ENCODE data around the gene NUB1. TPM values are rescaled to one million over a fixed set of nuclear protein-coding genes. Genes with fewer than 3 reads are reported as not detected.

NUB1 gene
- total RNA-seq, 1 donor, result 50.7 TPM

- Histone ChIP-seq H4K20me1 (ENCODE audit: insufficient read depth, low read length) (no peaks in the 10 kb centered on the region), H3K4me3 (ENCODE audit: insufficient read depth, low read length) (no peak overlapping the region), H3K27ac (ENCODE audit: low read depth, low read length) (no peak overlapping the region), H3K79me2 (ENCODE audit: insufficient read depth, low read length) (no peaks in the 10 kb centered on the region), H3K4me1 (ENCODE audit: insufficient read depth, low read length) (no peaks in the 10 kb centered on the region), H3K36me3 (ENCODE audit: insufficient read depth, low read length) (no peaks in the 10 kb centered on the region), H3K27me3 (ENCODE audit: insufficient read depth, low read length) (no peaks in the 10 kb centered on the region), H2AFZ (ENCODE audit: low read length) (no peak overlapping the region), H3K9me3 (ENCODE audit: low read depth, low read length) (no peaks in the 10 kb centered on the region), H3K4me2 (ENCODE audit: insufficient read depth, low read length) (no peak overlapping the region)
- DNase-seq (ENCODE audit: insufficient read length, low spot score, missing footprints), result no peak
- no peak for TF ChIP-seq CTCF (IDR thresholded peaks at IDR 0.05; ENCODE audit: extremely low read depth, low read depth, low read length)
Observed at GRCh38 chr7:151334628-151335027, 7.0 kb upstream of the NUB1 start.

GRCh38 chr7:151336027-151336708 is 5.4 kb upstream of the NUB1 start:
- DNase-seq (ENCODE audit: insufficient read length, low spot score, missing footprints), result no peak
- no peak overlapping the region for H3K27ac ChIP-seq (ENCODE audit: low read depth, low read length)
- H4K20me1 ChIP-seq (ENCODE audit: insufficient read depth, low read length), result no peaks in the 10 kb centered on the region
- no peaks in the 10 kb centered on the region for H3K36me3 ChIP-seq (ENCODE audit: insufficient read depth, low read length)
- H3K4me1 ChIP-seq (ENCODE audit: insufficient read depth, low read length), result no peaks in the 10 kb centered on the region
- H3K4me2 ChIP-seq (ENCODE audit: insufficient read depth, low read length), result no peak overlapping the region
- no peak for TF ChIP-seq CTCF (IDR thresholded peaks at IDR 0.05; ENCODE audit: extremely low read depth, low read depth, low read length)
- no peak overlapping the region for H2AFZ ChIP-seq (ENCODE audit: low read length)
- H3K4me3 ChIP-seq (ENCODE audit: insufficient read depth, low read length), result no peak overlapping the region
- no peaks in the 10 kb centered on the region for H3K9me3 ChIP-seq (ENCODE audit: low read depth, low read length)
- H3K79me2 ChIP-seq (ENCODE audit: insufficient read depth, low read length), result no peaks in the 10 kb centered on the region
- no peaks in the 10 kb centered on the region for H3K27me3 ChIP-seq (ENCODE audit: insufficient read depth, low read length)

- Histone ChIP-seq H3K4me1 (ENCODE audit: insufficient read depth, low read length) (no peaks in the 10 kb centered on the region), H3K4me2 (ENCODE audit: insufficient read depth, low read length) (no peak overlapping the region), H3K4me3 (ENCODE audit: insufficient read depth, low read length) (no peak overlapping the region), H2AFZ (ENCODE audit: low read length) (no peak overlapping the region), H4K20me1 (ENCODE audit: insufficient read depth, low read length) (no peaks in the 10 kb centered on the region), H3K27ac (ENCODE audit: low read depth, low read length) (no peak overlapping the region), H3K27me3 (ENCODE audit: insufficient read depth, low read length) (no peaks in the 10 kb centered on the region), H3K79me2 (ENCODE audit: insufficient read depth, low read length) (peaks cover under 1% of the 10 kb centered on the region), H3K9me3 (ENCODE audit: low read depth, low read length) (no peaks in the 10 kb centered on the region), H3K36me3 (ENCODE audit: insufficient read depth, low read length) (no peaks in the 10 kb centered on the region)
- no peak for TF ChIP-seq CTCF (IDR thresholded peaks at IDR 0.05; ENCODE audit: extremely low read depth, low read depth, low read length)
- DNase-seq (ENCODE audit: insufficient read length, low spot score, missing footprints), result no peak
Observed at GRCh38 chr7:151337346-151337745, 4.3 kb upstream of the NUB1 start.

- no peak for TF ChIP-seq CTCF (IDR thresholded peaks at IDR 0.05; ENCODE audit: extremely low read depth, low read depth, low read length)
- H3K9me3 ChIP-seq (ENCODE audit: low read depth, low read length), result no peaks in the 10 kb centered on the region
- no peak for DNase-seq (ENCODE audit: insufficient read length, low spot score, missing footprints)
- no peak overlapping the region for H3K27ac ChIP-seq (ENCODE audit: low read depth, low read length)
- peaks cover 10% of the 10 kb centered on the region for H3K4me1 ChIP-seq (ENCODE audit: insufficient read depth, low read length)
- H4K20me1 ChIP-seq (ENCODE audit: insufficient read depth, low read length), result peaks cover 4% of the 10 kb centered on the region
- no peak overlapping the region for H2AFZ ChIP-seq (ENCODE audit: low read length)
- peaks cover 15% of the 10 kb centered on the region for H3K79me2 ChIP-seq (ENCODE audit: insufficient read depth, low read length)
- no peak overlapping the region for H3K4me2 ChIP-seq (ENCODE audit: insufficient read depth, low read length)
- H3K4me3 ChIP-seq (ENCODE audit: insufficient read depth, low read length), result no peak overlapping the region
- H3K36me3 ChIP-seq (ENCODE audit: insufficient read depth, low read length), result no peaks in the 10 kb centered on the region
- no peaks in the 10 kb centered on the region for H3K27me3 ChIP-seq (ENCODE audit: insufficient read depth, low read length)
Observed at GRCh38 chr7:151338809-151339208, 2.8 kb upstream of the NUB1 start.
